RPMI8226 (cell line): Measurements from ENCODE around the gene NCOR1.
"Not testable (repeated sequence)": the region's sequence is repeated elsewhere in the genome, so short reads cannot be mapped to it uniquely, and the experiment has no call there.

Experiments
- DNase-seq: peaks from one replicate; pipeline ENCODE4 v3.0.0-alpha.2; 2015

NCOR1 gene

GRCh38 chr17:16215273-16215964 is at the start of gene NCOR1:
NCOR1 (minus strand) TSS chr17:16215534; CDS start chr17:16194569, 20,965 bp downstream.
- peak; percentile 92 for DNase-seq

- no peak for DNase-seq
Observed at GRCh38 chr17:16262201-16262600, 46.9 kb upstream of the NCOR1 start.

GRCh38 chr17:16261049-16261448 is 45.7 kb upstream of the NCOR1 start:
- DNase-seq: no peak

GRCh38 chr17:16259926-16260325 is 44.6 kb upstream of the NCOR1 start:
- DNase-seq: no peak

GRCh38 chr17:16258901-16259300 is 43.6 kb upstream of the NCOR1 start:
- DNase-seq: no peak

GRCh38 chr17:16255481-16255921 is 40.2 kb upstream of the NCOR1 start:
- DNase-seq: no peak

- DNase-seq: no peak
Observed at GRCh38 chr17:16254773-16255400, 39.6 kb upstream of the NCOR1 start.

- DNase-seq: no peak
Observed at GRCh38 chr17:16251556-16251955, 36.2 kb upstream of the NCOR1 start.

- no peak for DNase-seq
Observed at GRCh38 chr17:16251043-16251442, 35.7 kb upstream of the NCOR1 start.

- DNase-seq: no peak
Observed at GRCh38 chr17:16250635-16251034, 35.3 kb upstream of the NCOR1 start.

- no peak for DNase-seq
Observed at GRCh38 chr17:16247586-16247984, 32.3 kb upstream of the NCOR1 start.

GRCh38 chr17:16243801-16244567 is 28.6 kb upstream of the NCOR1 start:
- no peak for DNase-seq

GRCh38 chr17:16243385-16243784 is 28.1 kb upstream of the NCOR1 start:
- no peak for DNase-seq

- DNase-seq: no peak
Observed at GRCh38 chr17:16241906-16242399, 26.6 kb upstream of the NCOR1 start.

GRCh38 chr17:16239931-16240330 is 24.6 kb upstream of the NCOR1 start:
- no peak for DNase-seq

GRCh38 chr17:16232391-16232790 is 17.1 kb upstream of the NCOR1 start:
- no peak for DNase-seq

GRCh38 chr17:16229912-16230561 is 14.7 kb upstream of the NCOR1 start:
- not testable (repeated sequence) for DNase-seq

- DNase-seq: no peak
Observed at GRCh38 chr17:16222406-16222805, 7.1 kb upstream of the NCOR1 start.

- DNase-seq: peak; percentile 87
Observed at GRCh38 chr17:16217002-16217635, 1.8 kb upstream of the NCOR1 start, which contains the start of gene PIGL. PIGL (plus strand) TSS chr17:16217210; CDS start chr17:16217227, 17 bp downstream.

GRCh38 chr17:16216341-16217001 is 1.1 kb upstream of the NCOR1 start:
- not testable (repeated sequence) for DNase-seq

- DNase-seq: no peak
Observed at GRCh38 chr17:16215965-16216316, 607 bp upstream of the NCOR1 start.

- no peak for DNase-seq
Observed at GRCh38 chr17:16215002-16215272, 397 bp downstream of the NCOR1 start.
